ENCODE measurements around the gene MYO9A.

GRCh38 chr15:71781965-71782265 is 336.0 kb downstream of the MYO9A start:
- no peak for TF ChIP-seq CTCF (IDR thresholded peaks at IDR 0.05)
- no peak for TF ChIP-seq POLR2A (IDR thresholded peaks at IDR 0.05)
- TF ChIP-seq EP300 (IDR thresholded peaks at IDR 0.05), result no peak
